ENCODE data around the gene MNX1. TPM values are rescaled to one million over a fixed set of nuclear protein-coding genes. Genes with fewer than 3 reads are reported as not detected.

Gene MNX1
- total and polyA plus RNA-seq, 2 donors, result not detected

- H3K4me1 ChIP-seq (ENCODE audit: insufficient read depth), result peaks cover 4% of the 10 kb centered on the region
- H3K4me3 ChIP-seq (ENCODE audit: low read depth, low read length), result no peak overlapping the region
- no peaks in the 10 kb centered on the region for H3K36me3 ChIP-seq (ENCODE audit: insufficient read depth)
- DNase-seq (ENCODE audit: extremely low spot score), result no peak
- 3% methylated on average over 77 of the region's 77 CpGs for WGBS
- H3K27ac ChIP-seq (ENCODE audit: low read depth), result no peak overlapping the region
Measured at GRCh38 chr7:157005456-157006204, 4.8 kb downstream of the MNX1 start.

- Histone ChIP-seq H3K36me3 (ENCODE audit: insufficient read depth) (no peaks in the 10 kb centered on the region), H3K4me3 (ENCODE audit: low read depth, low read length) (no peak overlapping the region), H3K27ac (ENCODE audit: low read depth) (no peak overlapping the region), H3K4me1 (ENCODE audit: insufficient read depth) (peaks cover 4% of the 10 kb centered on the region)
- 6% methylated on average over 56 of the region's 56 CpGs for WGBS
- no peak for DNase-seq (ENCODE audit: extremely low spot score)
Measured at GRCh38 chr7:157004521-157005455, 5.7 kb downstream of the MNX1 start.

GRCh38 chr7:157003756-157004520 lies 6.5 kb downstream of the MNX1 start:
- Histone ChIP-seq H3K4me3 (ENCODE audit: low read depth, low read length) (no peak overlapping the region), H3K27ac (ENCODE audit: low read depth) (no peak overlapping the region), H3K4me1 (ENCODE audit: insufficient read depth) (peaks cover 4% of the 10 kb centered on the region), H3K36me3 (ENCODE audit: insufficient read depth) (no peaks in the 10 kb centered on the region)
- DNase-seq (ENCODE audit: extremely low spot score), result no peak
- 1% methylated on average over 60 of the region's 60 CpGs for WGBS

- Histone ChIP-seq H3K4me1 (ENCODE audit: insufficient read depth) (peaks cover 4% of the 10 kb centered on the region), H3K27ac (ENCODE audit: low read depth) (no peak overlapping the region), H3K36me3 (ENCODE audit: insufficient read depth) (no peaks in the 10 kb centered on the region), H3K4me3 (ENCODE audit: low read depth, low read length) (no peak overlapping the region)
- DNase-seq (ENCODE audit: extremely low spot score), result no peak
- WGBS, result 8% methylated on average over 6 of the region's 6 CpGs
Measured at GRCh38 chr7:157003445-157003755, 7.1 kb downstream of the MNX1 start.

GRCh38 chr7:157002819-157003421 lies 7.5 kb downstream of the MNX1 start:
- peaks cover 4% of the 10 kb centered on the region for H3K4me1 ChIP-seq (ENCODE audit: insufficient read depth)
- 7% methylated on average over 47 of the region's 47 CpGs for WGBS

GRCh38 chr7:157001920-157002818 lies 8.3 kb downstream of the MNX1 start:
- 4% methylated on average over 32 of the region's 32 CpGs for WGBS
- Histone ChIP-seq H3K27ac (ENCODE audit: low read depth) (no peak overlapping the region), H3K4me3 (ENCODE audit: low read depth, low read length) (no peak overlapping the region), H3K36me3 (ENCODE audit: insufficient read depth) (no peaks in the 10 kb centered on the region), H3K4me1 (ENCODE audit: insufficient read depth) (peaks cover 4% of the 10 kb centered on the region)
- no peak for DNase-seq (ENCODE audit: extremely low spot score)

More at GRCh38 chr7:157002819-157003421, 7.5 kb downstream of the MNX1 start:
- no peak for DNase-seq (ENCODE audit: extremely low spot score)
- no peaks in the 10 kb centered on the region for H3K36me3 ChIP-seq (ENCODE audit: insufficient read depth)
- H3K4me3 ChIP-seq (ENCODE audit: low read depth, low read length), result no peak overlapping the region
- no peak overlapping the region for H3K27ac ChIP-seq (ENCODE audit: low read depth)

GRCh38 chr7:157000741-157001653 lies 9.5 kb downstream of the MNX1 start:
- no peaks in the 10 kb centered on the region for H3K36me3 ChIP-seq (ENCODE audit: insufficient read depth)
- no peak overlapping the region for H3K27ac ChIP-seq (ENCODE audit: low read depth)
- WGBS, result 9% methylated on average over 25 of the region's 25 CpGs
- peaks cover 4% of the 10 kb centered on the region for H3K4me1 ChIP-seq (ENCODE audit: insufficient read depth)
- DNase-seq (ENCODE audit: extremely low spot score), result no peak
- H3K4me3 ChIP-seq (ENCODE audit: low read depth, low read length), result peak overlapping the region; percentile 59

- H3K4me1 ChIP-seq (ENCODE audit: insufficient read depth), result peaks cover 2% of the 10 kb centered on the region
- H3K27ac ChIP-seq (ENCODE audit: low read depth), result no peak overlapping the region
- WGBS, result 2% methylated on average over 75 of the region's 75 CpGs
- DNase-seq (ENCODE audit: extremely low spot score), result no peak
- no peaks in the 10 kb centered on the region for H3K36me3 ChIP-seq (ENCODE audit: insufficient read depth)
- peak overlapping the region; percentile 59 for H3K4me3 ChIP-seq (ENCODE audit: low read depth, low read length)
Measured at GRCh38 chr7:156999958-157000726, 10.3 kb downstream of the MNX1 start.

GRCh38 chr7:156998988-156999957 lies 11.2 kb downstream of the MNX1 start:
- H3K4me1 ChIP-seq (ENCODE audit: insufficient read depth), result peaks cover 1% of the 10 kb centered on the region
- no peak for DNase-seq (ENCODE audit: extremely low spot score)
- peak overlapping the region; percentile 59 for H3K4me3 ChIP-seq (ENCODE audit: low read depth, low read length)
- no peak overlapping the region for H3K27ac ChIP-seq (ENCODE audit: low read depth)
- WGBS, result 12% methylated on average over 57 of the region's 57 CpGs
- no peaks in the 10 kb centered on the region for H3K36me3 ChIP-seq (ENCODE audit: insufficient read depth)

GRCh38 chr7:156994417-156994816 lies 16.0 kb downstream of the MNX1 start:
- no peak overlapping the region for H3K4me3 ChIP-seq (ENCODE audit: low read depth, low read length)
- H3K36me3 ChIP-seq (ENCODE audit: insufficient read depth), result no peaks in the 10 kb centered on the region
- 69% methylated on average over 8 of the region's 8 CpGs for WGBS
- no peak for DNase-seq (ENCODE audit: extremely low spot score)
- H3K4me1 ChIP-seq (ENCODE audit: insufficient read depth), result no peaks in the 10 kb centered on the region
- H3K27ac ChIP-seq (ENCODE audit: low read depth), result no peak overlapping the region
